Measurements from ENCODE around the gene LDB2.

Gene LDB2

GRCh38 chr4:16715482-16715881 lies 183.0 kb downstream of the LDB2 start:
- no peak for DNase-seq

GRCh38 chr4:16714191-16714590 lies 184.3 kb downstream of the LDB2 start:
- DNase-seq, result no peak

- DNase-seq, result no peak
Measured at GRCh38 chr4:16713696-16714095, 184.7 kb downstream of the LDB2 start.

GRCh38 chr4:16713271-16713670 lies 185.2 kb downstream of the LDB2 start:
- DNase-seq, result no peak

- DNase-seq, result no peak
Measured at GRCh38 chr4:16710198-16710597, 188.2 kb downstream of the LDB2 start.

GRCh38 chr4:16707874-16708273 lies 190.6 kb downstream of the LDB2 start:
- no peak for DNase-seq

- no peak for DNase-seq
Measured at GRCh38 chr4:16706251-16706650, 192.2 kb downstream of the LDB2 start.

GRCh38 chr4:16705341-16705740 lies 193.1 kb downstream of the LDB2 start:
- no peak for DNase-seq

- DNase-seq, result no peak
Measured at GRCh38 chr4:16704489-16704888, 194.0 kb downstream of the LDB2 start.

- no peak for DNase-seq
Measured at GRCh38 chr4:16695896-16696295, 202.5 kb downstream of the LDB2 start.

GRCh38 chr4:16694884-16695276 lies 203.6 kb downstream of the LDB2 start:
- no peak for DNase-seq

- no peak for DNase-seq
Measured at GRCh38 chr4:16694173-16694883, 204.1 kb downstream of the LDB2 start.

GRCh38 chr4:16693641-16694040 lies 204.8 kb downstream of the LDB2 start:
- DNase-seq, result no peak

- no peak for DNase-seq
Measured at GRCh38 chr4:16692961-16693506, 205.4 kb downstream of the LDB2 start.

GRCh38 chr4:16692524-16692923 lies 205.9 kb downstream of the LDB2 start:
- no peak for DNase-seq

- no peak for DNase-seq
Measured at GRCh38 chr4:16692046-16692445, 206.4 kb downstream of the LDB2 start.

- DNase-seq, result no peak
Measured at GRCh38 chr4:16691450-16691849, 207.0 kb downstream of the LDB2 start.

- DNase-seq, result no peak
Measured at GRCh38 chr4:16687845-16688244, 210.6 kb downstream of the LDB2 start.

GRCh38 chr4:16687011-16687410 lies 211.4 kb downstream of the LDB2 start:
- DNase-seq, result no peak

GRCh38 chr4:16686195-16686594 lies 212.2 kb downstream of the LDB2 start:
- no peak for DNase-seq

GRCh38 chr4:16685536-16685935 lies 212.9 kb downstream of the LDB2 start:
- DNase-seq, result no peak

GRCh38 chr4:16684935-16685334 lies 213.5 kb downstream of the LDB2 start:
- no peak for DNase-seq

GRCh38 chr4:16684097-16684496 lies 214.3 kb downstream of the LDB2 start:
- no peak for DNase-seq

GRCh38 chr4:16682975-16683374 lies 215.5 kb downstream of the LDB2 start:
- no peak for DNase-seq
